Activated CD4-positive, alpha-beta T cell treated with anti-CD3 and anti-CD28 coated beads, Interleukin-2, Interleukin-6, amounts not matched to agents 100 ng/mL and 50 ng/mL, durations not matched to agents 16 hours and 8 hours (primary cell): ENCODE results near the gene KCNH5.

ENCODE experiments used
- DNase-seq: peaks from one replicate; pipeline ENCODE4 v3.0.0-alpha.2; 2020

KCNH5 gene

DNA sequence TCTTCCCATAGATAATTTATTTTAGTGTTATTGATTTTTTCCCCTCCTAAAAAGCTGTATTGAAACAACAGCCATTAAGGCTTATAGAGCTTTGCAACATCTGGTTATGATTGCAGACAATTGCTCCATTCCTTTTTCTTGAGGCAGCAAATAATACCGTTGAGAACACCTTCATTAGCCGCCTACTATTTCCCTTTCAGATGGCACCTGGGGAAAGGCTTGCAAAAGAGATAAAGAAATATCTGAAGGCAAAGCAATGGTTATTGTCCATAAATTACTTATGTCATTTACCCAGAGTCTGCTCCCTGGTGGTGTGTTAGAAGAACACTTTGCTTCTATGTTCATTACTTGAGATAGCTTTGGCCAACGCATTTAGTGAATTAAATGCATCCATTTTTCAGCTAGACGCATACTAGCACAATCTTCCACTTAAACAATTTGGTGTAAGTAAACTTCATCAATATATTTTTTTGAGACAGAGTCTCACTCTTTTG is 377.8 kb downstream of the KCNH5 start:
- no peak for DNase-seq

DNA sequence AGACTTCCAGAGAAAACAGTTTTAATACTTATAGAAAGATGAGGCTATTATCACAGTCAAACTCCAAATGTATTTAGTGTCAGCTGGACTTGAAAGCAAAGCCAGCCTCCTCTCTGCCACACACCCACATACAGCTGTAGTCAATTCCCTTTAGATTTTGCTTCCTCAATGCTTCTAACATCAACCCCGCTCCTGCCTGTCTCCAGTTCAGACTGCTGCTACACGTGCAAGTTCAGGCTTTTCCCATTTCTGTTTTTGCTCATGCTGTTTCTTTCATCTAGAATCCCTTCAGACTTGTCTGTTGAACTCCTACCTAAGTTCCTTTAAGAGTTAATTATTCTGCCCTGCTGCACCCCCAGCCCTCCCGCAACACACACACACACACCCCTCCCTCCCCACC is 380.0 kb downstream of the KCNH5 start:
- no peak for DNase-seq

DNA sequence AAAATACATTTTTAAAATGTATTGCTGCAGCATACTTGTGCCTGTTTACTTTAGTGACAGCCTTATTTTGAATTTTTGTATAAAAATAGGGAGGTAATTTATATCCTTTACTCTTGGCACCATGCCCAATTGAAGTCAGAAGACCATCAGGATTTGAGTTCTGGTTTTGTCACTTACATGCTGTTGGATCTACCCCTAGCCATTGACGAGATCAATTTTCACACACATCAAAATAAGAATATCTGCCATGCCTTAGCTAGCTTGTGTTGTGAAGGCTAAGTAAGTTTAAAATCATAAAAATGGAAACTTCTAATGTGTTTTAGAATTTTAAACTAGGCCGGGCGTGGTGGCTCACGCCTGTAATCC is 381.8 kb downstream of the KCNH5 start:
- DNase-seq, result no peak

DNA sequence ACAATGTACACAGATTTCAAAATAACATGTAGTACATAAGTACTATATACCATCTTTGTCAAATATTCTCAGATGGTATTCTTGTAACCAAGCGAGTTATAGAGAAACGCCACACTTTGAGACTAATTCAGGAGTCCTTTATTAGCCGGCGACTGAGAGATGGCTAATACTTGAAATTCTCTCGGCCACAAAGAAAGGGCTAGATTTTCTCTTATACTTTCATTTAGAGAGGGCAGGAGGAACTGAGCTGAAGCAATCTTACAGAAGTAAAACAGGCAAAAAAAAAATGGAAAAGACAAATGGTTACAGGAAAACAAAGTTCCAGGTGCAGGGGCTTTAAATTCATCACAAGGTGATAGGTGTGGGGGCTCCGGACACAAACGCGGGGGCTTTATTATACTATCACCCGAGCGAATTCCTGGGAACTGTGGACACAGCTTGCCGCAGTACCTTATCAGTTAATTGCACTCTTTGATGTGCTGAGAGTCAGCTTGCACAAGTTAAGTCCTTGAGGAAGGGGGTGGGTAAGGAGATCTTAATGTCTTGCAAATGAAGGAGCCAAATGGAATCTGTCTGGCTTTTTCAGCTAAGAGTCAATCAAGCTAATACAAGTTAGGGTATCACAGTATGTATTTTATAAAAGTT is 382.3 kb downstream of the KCNH5 start:
- DNase-seq, result no peak

DNA sequence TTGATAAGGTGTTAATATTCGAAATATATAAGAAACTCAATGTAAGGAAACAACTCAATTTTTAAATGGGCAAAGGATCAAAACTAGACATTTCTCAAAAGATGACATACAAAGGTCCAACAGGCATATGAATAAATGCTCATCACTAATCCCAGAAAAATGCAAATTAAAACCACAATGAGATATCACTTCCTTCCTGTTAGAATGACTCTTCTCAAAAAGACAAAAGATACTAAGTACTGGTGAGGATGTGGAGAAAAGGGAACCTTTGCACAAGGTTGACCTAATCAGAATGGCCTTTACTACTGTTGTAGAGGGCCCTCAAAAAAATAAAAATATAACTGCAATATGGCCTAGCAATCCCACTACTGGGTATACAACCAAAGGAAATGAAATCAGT is 383.4 kb downstream of the KCNH5 start:
- DNase-seq, result no peak

DNA sequence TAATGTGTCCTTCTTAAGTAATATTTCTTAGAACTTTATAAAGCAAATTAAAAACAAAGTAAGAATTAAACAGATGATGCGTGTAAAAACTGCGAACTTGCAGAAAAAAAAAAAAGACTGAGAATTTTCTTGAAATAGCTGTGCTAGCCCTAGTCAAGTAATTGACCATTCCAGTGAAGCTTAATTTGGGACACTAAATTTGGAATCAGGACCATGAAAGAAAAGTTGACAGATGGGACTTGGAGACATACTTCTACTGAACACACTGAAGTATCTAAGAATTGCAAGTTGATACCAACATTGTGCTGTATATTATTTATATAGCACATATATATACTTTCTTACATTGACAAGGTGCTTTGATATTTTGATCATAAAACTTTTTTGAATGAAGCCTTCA is 386.6 kb downstream of the KCNH5 start:
- no peak for DNase-seq

DNA sequence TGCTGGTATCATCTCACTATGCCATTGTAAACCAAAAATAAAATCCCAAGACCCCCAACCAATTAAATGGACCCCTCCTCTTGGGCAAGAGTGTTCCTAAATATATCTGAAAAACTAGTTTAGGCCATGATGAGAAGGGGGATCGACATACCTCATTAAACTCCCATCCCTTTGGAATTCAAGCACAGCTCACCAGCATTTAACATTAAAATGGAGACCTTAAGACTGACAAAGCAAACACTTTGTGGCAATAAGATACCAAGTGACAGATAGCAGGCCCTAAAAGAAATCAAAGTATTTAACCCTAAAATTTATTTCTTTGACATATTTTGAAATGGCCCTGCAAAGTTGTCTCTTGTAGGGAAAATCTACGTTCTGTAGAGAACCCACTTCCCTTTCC is 387.9 kb downstream of the KCNH5 start:
- no peak for DNase-seq

DNA sequence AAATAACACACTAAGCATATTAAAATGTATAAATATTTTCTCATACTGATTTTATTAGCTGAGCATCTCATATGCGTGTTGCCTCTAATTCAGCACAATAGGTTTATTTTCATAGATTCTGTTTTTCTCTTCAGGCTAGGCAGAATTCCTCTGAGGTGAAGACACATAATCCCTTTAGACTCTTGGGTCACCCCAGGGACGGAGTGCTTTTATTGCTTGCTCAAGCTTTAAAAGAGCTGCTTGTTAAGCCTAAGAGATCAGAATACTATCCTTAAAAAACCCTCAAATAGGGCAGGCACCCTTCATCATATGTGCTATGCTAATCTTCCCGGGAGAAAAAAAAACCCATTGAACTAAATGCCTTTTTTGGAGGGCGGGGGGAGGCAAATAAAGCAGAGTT is 390.1 kb downstream of the KCNH5 start:
- DNase-seq, result no peak

DNA sequence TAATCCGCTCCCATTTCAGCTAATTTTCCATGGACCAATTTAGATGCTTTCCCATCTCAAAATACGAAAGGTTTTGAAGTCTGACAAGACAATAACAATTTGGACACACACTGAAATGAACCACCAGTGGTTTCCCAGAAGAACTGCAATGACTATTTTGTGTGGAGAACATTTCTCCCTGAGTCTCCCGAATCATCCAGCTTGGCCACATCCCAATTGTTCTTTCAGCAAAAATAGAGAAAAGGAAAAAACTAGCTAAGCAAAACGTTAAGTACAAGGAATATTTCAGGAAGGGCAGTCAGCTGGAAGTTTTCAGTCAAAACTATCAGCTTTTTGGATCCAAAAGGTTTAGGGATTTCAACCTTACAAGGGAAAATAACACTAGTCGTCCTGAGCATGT is 390.6 kb downstream of the KCNH5 start:
- DNase-seq, result no peak
